Neuronal stem cell (in vitro differentiated cells): ENCODE results near the gene TMPRSS12.
"Not testable (repeated sequence)": the region's sequence is repeated elsewhere in the genome, so short reads cannot be mapped to it uniquely, and the experiment has no call there.

ENCODE experiments used
- DNase-seq: peaks from one replicate; pipeline ENCODE4 v3.0.0-alpha.2; 2013; ENCODE audit warnings: low spot score
- H2AFZ ChIP-seq: one replicate; pipeline ENCODE4 v1.6.1; 2013; ENCODE audit warnings: mild to moderate bottlenecking, low read length, inconsistent platforms
- H2AK5ac ChIP-seq: 2 replicates; pipeline ENCODE4 v1.6.1; 2013; ENCODE audit warnings: low read depth, mild to moderate bottlenecking, inconsistent platforms, low read length, moderate library complexity, mixed read lengths
- H2BK120ac ChIP-seq: 2 replicates; pipeline ENCODE4 v1.6.1; 2013; ENCODE audit warnings: low read depth, mild to moderate bottlenecking, inconsistent platforms, low read length, moderate library complexity, mixed read lengths
- H2BK12ac ChIP-seq: one replicate; pipeline ENCODE4 v1.6.1; 2013; ENCODE audit warnings: low read length, inconsistent platforms
- H2BK15ac ChIP-seq: 2 replicates; pipeline ENCODE4 v1.6.1; 2013; ENCODE audit warnings: mild to moderate bottlenecking, low read length, inconsistent platforms, mixed read lengths
- H2BK5ac ChIP-seq: one replicate; pipeline ENCODE4 v1.6.1; 2013; ENCODE audit warnings: inconsistent platforms, mild to moderate bottlenecking, low read length, moderate library complexity
- H3K14ac ChIP-seq: one replicate; pipeline ENCODE4 v1.6.1; 2013; ENCODE audit warnings: low read length, inconsistent platforms
- H3K18ac ChIP-seq: 2 replicates; pipeline ENCODE4 v1.6.1; 2013; ENCODE audit warnings: low read length, inconsistent platforms
- H3K23ac ChIP-seq: 2 replicates; pipeline ENCODE4 v1.6.1; 2013; ENCODE audit warnings: low read depth, mild to moderate bottlenecking, mixed read lengths, low read length, inconsistent platforms; ENCODE audit not compliant: poor library complexity
- H3K27ac ChIP-seq: replicated peaks from 3 replicates; pipeline ENCODE4 v1.5.1; 2013; ENCODE audit warnings: low read length, inconsistent platforms
- H3K27me3 ChIP-seq, 3 experiments: 2 replicates each; pipeline ENCODE4 v1.6.1; 2013; ENCODE audit warnings: low read length in 3 of 3, mild to moderate bottlenecking in 2 of 3, inconsistent platforms in 1 of 3, low read depth in 1 of 3, mixed read lengths in 1 of 3, moderate library complexity in 1 of 3; ENCODE audit not compliant: control insufficient read depth in 3 of 3, insufficient read depth in 3 of 3
- H3K36me3 ChIP-seq, 2 donors: replicated peaks in 1 of 2; 2 replicates each; pipeline ENCODE4 v1.6.1; 2013; ENCODE audit warnings: low read length in 2 of 2; ENCODE audit not compliant: control insufficient read depth in 2 of 2, insufficient read depth in 2 of 2
- H3K4ac ChIP-seq: 2 replicates; pipeline ENCODE4 v1.6.1; 2013; ENCODE audit warnings: inconsistent platforms, mild to moderate bottlenecking, low read length, moderate library complexity
- H3K4me1 ChIP-seq, 2 donors: 1 replicate in 1 of 2; 2 replicates in 1 of 2; pipeline ENCODE4 v1.6.1; 2013; ENCODE audit warnings: low read length in 2 of 2, low read depth in 1 of 2; ENCODE audit not compliant: control insufficient read depth in 2 of 2, insufficient read depth in 1 of 2
- H3K4me2 ChIP-seq: one replicate; pipeline ENCODE4 v1.6.1; 2013; ENCODE audit warnings: mild to moderate bottlenecking, low read length, inconsistent platforms; ENCODE audit not compliant: insufficient read depth, poor library complexity, severe bottlenecking
- H3K4me3 ChIP-seq, 2 donors: 2 replicates each; pipeline ENCODE4 v1.5.1; 2013; ENCODE audit warnings: low read length in 2 of 2, mild to moderate bottlenecking in 2 of 2, inconsistent platforms in 1 of 2, moderate library complexity in 1 of 2
- H3K79me1 ChIP-seq: one replicate; pipeline ENCODE4 v1.6.1; 2013; ENCODE audit warnings: low read depth, mild to moderate bottlenecking, inconsistent platforms, low read length, moderate library complexity
- H3K9ac ChIP-seq: one replicate; pipeline ENCODE4 v1.6.1; 2013; ENCODE audit warnings: mild to moderate bottlenecking, low read depth, low read length, inconsistent platforms; ENCODE audit not compliant: poor library complexity
- H3K9me3 ChIP-seq, 2 donors: replicated peaks in 1 of 2; 2 replicates each; pipeline versions ENCODE3 to v1.6.1; 2013; ENCODE audit warnings: low read length in 2 of 2, mild to moderate bottlenecking in 2 of 2, inconsistent platforms in 1 of 2, low read depth in 1 of 2, mixed read lengths in 1 of 2, moderate library complexity in 1 of 2; ENCODE audit not compliant: control insufficient read depth in 2 of 2, insufficient read depth in 1 of 2
- H4K8ac ChIP-seq: one replicate; pipeline ENCODE4 v1.6.1; 2013; ENCODE audit warnings: low read depth, mild to moderate bottlenecking, inconsistent platforms, low read length, moderate library complexity
- H4K91ac ChIP-seq: one replicate; pipeline ENCODE4 v1.6.1; 2013; ENCODE audit warnings: low read length, low read depth, mild to moderate bottlenecking, inconsistent platforms; ENCODE audit not compliant: poor library complexity
- WGBS, 2 donors: extraction: QIAGEN DNeasy Blood & Tissue Kit; methylation state at CpG; one replicate each; pipeline ENCODE4 v1.1.7; 2013; ENCODE audit warnings: missing lambda C conversion rate in 2 of 2, mixed read lengths in 1 of 2; ENCODE audit not compliant: insufficient read length in 2 of 2, insufficient replicate concordance in 1 of 2; ENCODE audit errors: extremely low coverage in 2 of 2; 5-methylcytosine and 5-hydroxymethylcytosine counted together

The TMPRSS12 gene

GRCh38 chr12:50855679-50856078 lies 13.0 kb downstream of the TMPRSS12 start:
- not testable (repeated sequence) for H3K23ac ChIP-seq, H3K14ac ChIP-seq, H3K27ac ChIP-seq, DNase-seq, H3K9me3 ChIP-seq, H3K4me1 ChIP-seq, H3K27me3 ChIP-seq, H3K4ac ChIP-seq, H2BK12ac ChIP-seq, H3K4me3 ChIP-seq, H3K9ac ChIP-seq, H2AFZ ChIP-seq, H2BK15ac ChIP-seq, H4K8ac ChIP-seq, H3K4me2 ChIP-seq, H2BK5ac ChIP-seq, H3K79me1 ChIP-seq, H3K36me3 ChIP-seq, H2AK5ac ChIP-seq, H4K91ac ChIP-seq, H3K18ac ChIP-seq, H2BK120ac ChIP-seq
- no CpG with 5 or more reads among the region's 2 CpGs for WGBS, 2 donors

- no peak for DNase-seq
- H3K4me3 ChIP-seq, result no peak overlapping the region
- no CpG with 5 or more reads among the region's 4 CpGs for WGBS, 2 donors
Observed at GRCh38 chr12:50859621-50860310, 17.0 kb downstream of the TMPRSS12 start.

GRCh38 chr12:50862316-50862715 lies 19.6 kb downstream of the TMPRSS12 start:
- H3K4ac ChIP-seq, result no peak overlapping the region
- H4K8ac ChIP-seq, result no peak overlapping the region
- H3K18ac ChIP-seq, result no peak overlapping the region
- no peak overlapping the region for H3K4me3 ChIP-seq
- no peak overlapping the region for H2BK12ac ChIP-seq
- H2AK5ac ChIP-seq, result no peak overlapping the region
- H3K23ac ChIP-seq, result no peak overlapping the region
- no CpG with 5 or more reads among the region's 6 CpGs for WGBS, 2 donors
- no peak overlapping the region for H3K9ac ChIP-seq
- no peak overlapping the region for H2AFZ ChIP-seq
- peaks cover 3 to 7% of the 10 kb centered on the region in 2 donors for H3K9me3 ChIP-seq
- H3K36me3 ChIP-seq, result no peaks in the 10 kb centered on the region
- no peak overlapping the region for H3K14ac ChIP-seq
- H3K27me3 ChIP-seq, result no peaks in the 10 kb centered on the region
- H3K4me2 ChIP-seq, result no peak overlapping the region
- H2BK5ac ChIP-seq, result no peak overlapping the region
- DNase-seq, result no peak
- H2BK15ac ChIP-seq, result no peak overlapping the region
- H4K91ac ChIP-seq, result no peak overlapping the region
- no peak overlapping the region for H3K27ac ChIP-seq
- H3K4me1 ChIP-seq, result no peaks in the 10 kb centered on the region
- no peak overlapping the region for H2BK120ac ChIP-seq
- no peaks in the 10 kb centered on the region for H3K79me1 ChIP-seq

More at GRCh38 chr12:50859621-50860310, 17.0 kb downstream of the TMPRSS12 start:
- H2BK5ac ChIP-seq, result no peak overlapping the region
- no peak overlapping the region for H3K14ac ChIP-seq
- H3K23ac ChIP-seq, result no peak overlapping the region
- no peak overlapping the region for H2BK12ac ChIP-seq
- no peak overlapping the region for H2AFZ ChIP-seq
- no peak overlapping the region for H3K27ac ChIP-seq
- H2BK15ac ChIP-seq, result no peak overlapping the region
- H3K4me2 ChIP-seq, result no peak overlapping the region
- H3K9me3 ChIP-seq, result no peaks in the 10 kb centered on the region
- H4K91ac ChIP-seq, result no peak overlapping the region
- H3K18ac ChIP-seq, result no peak overlapping the region
- H2AK5ac ChIP-seq, result no peak overlapping the region
- no peaks in the 10 kb centered on the region for H3K79me1 ChIP-seq
- H3K4ac ChIP-seq, result no peak overlapping the region
- no peak overlapping the region for H2BK120ac ChIP-seq
- no peaks in the 10 kb centered on the region for H3K36me3 ChIP-seq
- H3K9ac ChIP-seq, result no peak overlapping the region
- H3K27me3 ChIP-seq, result no peaks in the 10 kb centered on the region
- no peak overlapping the region for H4K8ac ChIP-seq
- H3K4me1 ChIP-seq, result no peaks in the 10 kb centered on the region

- DNase-seq, result no peak
- no peak overlapping the region for H3K14ac ChIP-seq
- no peak overlapping the region for H3K18ac ChIP-seq
- H2BK5ac ChIP-seq, result no peak overlapping the region
- H3K4ac ChIP-seq, result no peak overlapping the region
- H3K27ac ChIP-seq, result no peak overlapping the region
- H2BK120ac ChIP-seq, result no peak overlapping the region
- H3K4me1 ChIP-seq, result no peaks in the 10 kb centered on the region
- no peaks in the 10 kb centered on the region for H3K27me3 ChIP-seq
- peaks cover 3 to 7% of the 10 kb centered on the region in 2 donors for H3K9me3 ChIP-seq
- H3K36me3 ChIP-seq, result no peaks in the 10 kb centered on the region
- H3K79me1 ChIP-seq, result no peaks in the 10 kb centered on the region
- H3K23ac ChIP-seq, result no peak overlapping the region
- no peak overlapping the region for H3K9ac ChIP-seq
- H3K4me2 ChIP-seq, result no peak overlapping the region
- H2AK5ac ChIP-seq, result no peak overlapping the region
- H3K4me3 ChIP-seq, result no peak overlapping the region
- no CpG with 5 or more reads among the region's 3 CpGs for WGBS, 2 donors
- H4K8ac ChIP-seq, result no peak overlapping the region
- H2AFZ ChIP-seq, result no peak overlapping the region
- no peak overlapping the region for H4K91ac ChIP-seq
- H2BK15ac ChIP-seq, result no peak overlapping the region
- H2BK12ac ChIP-seq, result no peak overlapping the region
Observed at GRCh38 chr12:50865266-50865665, 22.5 kb downstream of the TMPRSS12 start.
